K562 (cell line): ENCODE results near the gene BHLHE40. TPM values are rescaled to one million over a fixed set of nuclear protein-coding genes. Genes with fewer than 3 reads are reported as not detected.

Experiments
- E2F4 ChIP-seq: sonication (generic); formaldehyde crosslinking; IDR thresholded peaks from 2 replicates; pipeline ENCODE4 v1.8.0; 2022; ENCODE audit warnings: mild to moderate bottlenecking, low read depth, missing genetic modification reagents
- KLF13 ChIP-seq: fragments of 450-650 bp; IDR thresholded peaks from 2 replicates; pipeline ENCODE4 v1.6.1; 2016; ENCODE audit warnings: missing genetic modification characterization, low read depth, mild to moderate bottlenecking, missing compliant biosample characterization, moderate library complexity, borderline replicate concordance
- MIER1 ChIP-seq: fragments of 450-650 bp; IDR thresholded peaks from 2 replicates; pipeline ENCODE4 v1.6.1; 2016; ENCODE audit warnings: antibody characterized with exemption, mild to moderate bottlenecking, low read depth
- NCOA6 ChIP-seq: fragments of 450-650 bp; IDR thresholded peaks from 2 replicates; pipeline ENCODE4 v1.6.1; 2017; ENCODE audit warnings: mild to moderate bottlenecking
- YBX1 ChIP-seq: fragments of 450-650 bp; IDR thresholded peaks from 2 replicates; pipeline ENCODE4 v1.7.1; 2016; ENCODE audit warnings: mild to moderate bottlenecking
- ZNF212 ChIP-seq: fragments of 450-650 bp; formaldehyde crosslinking; IDR thresholded peaks from 2 replicates; pipeline ENCODE4 v1.4.0; 2020; ENCODE audit warnings: mild to moderate bottlenecking
- ZNF586 ChIP-seq: fragments of 450-650 bp; formaldehyde crosslinking; conservative IDR thresholded peaks from 2 replicates; pipeline ENCODE4 v1.4.0; 2020; ENCODE audit warnings: mild to moderate bottlenecking, moderate library complexity
- polyA plus RNA-seq, 8 experiments: library from polyadenylated mRNA; depleted of rRNA in 4 of 8; stranded (reverse) in 5 of 8; unstranded in 3 of 8; fragments of >200 nt; fragmentation: Nextera tagmentation in 2 of 8; fragmentation: Illumina TruSeq in 1 of 8; extraction: Ambion mirVana in 2 of 8; extraction: Trizol in 1 of 8; gene quantifications; 2 replicates each; pipeline versions ENCODE4 v1.2.1 to v1.2.3, GENCODE V29; 2011 to 2014; ENCODE audit warnings: inconsistent platforms in 1 of 8, missing spikeins in 1 of 8
- total RNA-seq, 7 experiments: library from RNA; depleted of rRNA in 6 of 7; stranded (reverse); fragments of >200 nt in 6 of 7; fragmentation: Illumina TruSeq in 2 of 7; extraction: Trizol in 2 of 7; gene quantifications; 2 replicates each; pipeline versions ENCODE4 v1.2.1 to v1.2.3, GENCODE V29; 2011 to 2021; ENCODE audit warnings: low replicate concordance in 1 of 7
- TF ChIP-seq, protein P1 (sequence below): sonication (generic); formaldehyde crosslinking; IDR thresholded peaks from 2 replicates; pipeline ENCODE4 v1.8.1; 2023; ENCODE audit warnings: mild to moderate bottlenecking, missing genetic modification reagents

The BHLHE40 gene
- total and polyA plus RNA-seq, 9 of the 15 experiments (the other 6 are each of a cell fraction or from before 2014, with no cell fraction given): 12.0 to 83.9 (median 31.4) TPM

DNA sequence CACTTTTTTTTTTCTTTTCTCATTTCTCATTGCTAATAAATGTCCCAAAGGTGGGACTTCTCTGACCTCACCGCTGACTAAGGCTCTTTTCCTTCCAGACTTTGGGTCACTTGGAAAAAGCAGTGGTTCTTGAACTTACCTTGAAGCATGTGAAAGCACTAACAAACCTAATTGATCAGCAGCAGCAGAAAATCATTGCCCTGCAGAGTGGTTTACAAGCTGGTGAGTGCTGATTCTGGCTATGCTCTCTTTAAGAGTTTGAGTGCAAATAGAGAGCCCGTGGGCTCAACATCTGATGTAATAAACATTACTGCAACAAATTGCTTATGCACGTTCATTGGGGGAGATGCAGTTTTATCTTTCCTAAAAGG is 2.0 kb downstream of the BHLHE40 start (continued):
- TF ChIP-seq, protein P1, sequence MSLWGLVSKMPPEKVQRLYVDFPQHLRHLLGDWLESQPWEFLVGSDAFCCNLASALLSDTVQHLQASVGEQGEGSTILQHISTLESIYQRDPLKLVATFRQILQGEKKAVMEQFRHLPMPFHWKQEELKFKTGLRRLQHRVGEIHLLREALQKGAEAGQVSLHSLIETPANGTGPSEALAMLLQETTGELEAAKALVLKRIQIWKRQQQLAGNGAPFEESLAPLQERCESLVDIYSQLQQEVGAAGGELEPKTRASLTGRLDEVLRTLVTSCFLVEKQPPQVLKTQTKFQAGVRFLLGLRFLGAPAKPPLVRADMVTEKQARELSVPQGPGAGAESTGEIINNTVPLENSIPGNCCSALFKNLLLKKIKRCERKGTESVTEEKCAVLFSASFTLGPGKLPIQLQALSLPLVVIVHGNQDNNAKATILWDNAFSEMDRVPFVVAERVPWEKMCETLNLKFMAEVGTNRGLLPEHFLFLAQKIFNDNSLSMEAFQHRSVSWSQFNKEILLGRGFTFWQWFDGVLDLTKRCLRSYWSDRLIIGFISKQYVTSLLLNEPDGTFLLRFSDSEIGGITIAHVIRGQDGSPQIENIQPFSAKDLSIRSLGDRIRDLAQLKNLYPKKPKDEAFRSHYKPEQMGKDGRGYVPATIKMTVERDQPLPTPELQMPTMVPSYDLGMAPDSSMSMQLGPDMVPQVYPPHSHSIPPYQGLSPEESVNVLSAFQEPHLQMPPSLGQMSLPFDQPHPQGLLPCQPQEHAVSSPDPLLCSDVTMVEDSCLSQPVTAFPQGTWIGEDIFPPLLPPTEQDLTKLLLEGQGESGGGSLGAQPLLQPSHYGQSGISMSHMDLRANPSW (CRISPR knock-in tag): no peak
- TF ChIP-seq ZNF586 (CRISPR knock-in tag): no peak
- no peak for TF ChIP-seq KLF13 (tag)
- TF ChIP-seq MIER1: 0 out of 2 replicates have a peak, but pooled peaks have one; percentile 12
- no peak for TF ChIP-seq E2F4 (CRISPR knock-in tag)
- no peak for TF ChIP-seq YBX1
- TF ChIP-seq NCOA6: no peak
- no peak for TF ChIP-seq ZNF212 (CRISPR knock-in tag)
- TF ChIP-seq, all 486 proteins: peak for 18
